ENCODE data around the gene TSEN2. TPM values are rescaled to one million over a fixed set of nuclear protein-coding genes. Genes with fewer than 3 reads are reported as not detected.
A peak's percentile ranks its signal among the peaks of the same experiment; 100 is the strongest.

Gene TSEN2
- total RNA-seq, 4 donors from 2014 or later = 20.9 to 47.6 (median 30.1) TPM

- Histone ChIP-seq H3K4me1 (peaks cover 17 to 69% (median 44%) of the 10 kb centered on the region in 4 donors), H3K27ac (peak overlapping the region; percentile 83 to 90 (median 88)), H3K36me3 (no peaks in the 10 kb centered on the region), H3K4me3 (no peak overlapping the region), H3K9me3 (no peaks in the 10 kb centered on the region), H3K27me3 (no peaks in the 10 kb centered on the region)
- WGBS, 2 donors (ENCODE audit: low coverage in 1 of 2) = 80 to 85% methylated on average over 1 to 10 of the region's 10 CpGs
- TF ChIP-seq EP300 (IDR thresholded peaks at IDR 0.05; ENCODE audit: low read depth) = no peak
- no peak for TF ChIP-seq CTCF (IDR thresholded peaks at IDR 0.05)
- no peak for TF ChIP-seq POLR2AphosphoS5 (IDR thresholded peaks at IDR 0.05)
- TF ChIP-seq POLR2A (IDR thresholded peaks at IDR 0.05) = no peak
- in situ Hi-C loops (cut with MboI; ENCODE audit: low pct_ligation_motif_present in 1 of 4, low pct_unique_long_range_greater_than_20kb in 1 of 4, low sequenced_read_pairs in 3 of 4) = no loop called here
- no peak for DNase-seq
- intact Hi-C loops (cut with DNase I; ENCODE audit: low total_unique reads) = no loop called here
These were observed 40.3 kb upstream of the TSEN2 start for GRCh38 chr3:12443781-12444522.

GRCh38 chr3:12444582-12445471, 39.5 kb upstream of the TSEN2 start:
- Histone ChIP-seq H3K36me3 (no peaks in the 10 kb centered on the region), H3K27ac (peak overlapping the region; percentile 83 to 90 (median 88)), H3K4me1 (peaks cover 14 to 62% (median 36%) of the 10 kb centered on the region in 4 donors), H3K9me3 (no peaks in the 10 kb centered on the region), H3K4me3 (no peak overlapping the region), H3K27me3 (no peaks in the 10 kb centered on the region)
- intact Hi-C loops (cut with DNase I; ENCODE audit: low total_unique reads) = no loop called here
- DNase-seq = peak; percentile 86
- in situ Hi-C loops (cut with MboI; ENCODE audit: low pct_ligation_motif_present in 1 of 4, low pct_unique_long_range_greater_than_20kb in 1 of 4, low sequenced_read_pairs in 3 of 4) = no loop called here
- WGBS, 2 donors (ENCODE audit: low coverage in 1 of 2) = 36 to 46% methylated on average over 3 to 24 of the region's 24 CpGs
- no peak for TF ChIP-seq CTCF (IDR thresholded peaks at IDR 0.05)
- peak in 2 of 3 donors; percentile 55 to 58 for TF ChIP-seq POLR2AphosphoS5 (IDR thresholded peaks at IDR 0.05)
- no peak for TF ChIP-seq EP300 (IDR thresholded peaks at IDR 0.05; ENCODE audit: low read depth)
- peak; percentile 55 for TF ChIP-seq POLR2A (IDR thresholded peaks at IDR 0.05)

- 65 to 72% methylated on average over 5 of the region's 8 CpGs for WGBS, 2 donors (ENCODE audit: low coverage in 1 of 2)
- H3K36me3 ChIP-seq = no peaks in the 10 kb centered on the region
- no peak overlapping the region for H3K4me3 ChIP-seq
- no peak for DNase-seq
- H3K27ac ChIP-seq = peak overlapping the region; percentile 83 to 90 (median 88)
- H3K4me1 ChIP-seq = peaks cover 12 to 53% (median 32%) of the 10 kb centered on the region in 4 donors
- intact Hi-C loops (cut with DNase I; ENCODE audit: low total_unique reads) = no loop called here
- no peaks in the 10 kb centered on the region for H3K9me3 ChIP-seq
- no peak for TF ChIP-seq POLR2A (IDR thresholded peaks at IDR 0.05)
- TF ChIP-seq POLR2AphosphoS5 (IDR thresholded peaks at IDR 0.05) = no peak
- no peak for TF ChIP-seq EP300 (IDR thresholded peaks at IDR 0.05; ENCODE audit: low read depth)
- TF ChIP-seq CTCF (IDR thresholded peaks at IDR 0.05) = no peak
- in situ Hi-C loops (cut with MboI; ENCODE audit: low pct_ligation_motif_present in 1 of 4, low pct_unique_long_range_greater_than_20kb in 1 of 4, low sequenced_read_pairs in 3 of 4) = no loop called here
- no peaks in the 10 kb centered on the region for H3K27me3 ChIP-seq
These were observed 38.6 kb upstream of the TSEN2 start for GRCh38 chr3:12445523-12446240.

All from transverse colon (tissue), 4 donors.